K562 (cell line): ENCODE data around the gene TPM4. TPM values are rescaled to one million over a fixed set of nuclear protein-coding genes. Genes with fewer than 3 reads are reported as not detected.
A peak's percentile ranks its signal among the peaks of the same experiment; 100 is the strongest.

Source experiments
- ATAC-seq: fragments of 200-7000 bp; cut with Tn5 transposase; 3 replicates; pipeline ENCODE4 v1.9.1; 2020; ENCODE audit warnings: moderate library complexity
- BruUV-seq: library from RNA; stranded (reverse); fragments of 400-500 nt; replicated peaks from 2 replicates; lab custom pipeline; 2021; lab: Mats Ljungman, UMichigan
- CTCF ChIA-PET: fragments of 300-600 bp; formaldehyde crosslinking; extraction: SDS; loops from one replicate; lab custom pipeline; 2021; ENCODE audit warnings: low intra/inter-chr PET ratio; lab: Yijun Ruan, JAX
- POLR2A ChIA-PET: fragments of 300-600, 350-650 bp; sonication (Branson Sonifier 250); formaldehyde crosslinking; extraction: SDS; loops from one replicate; lab custom pipeline; 2021; ENCODE audit warnings: antibody characterized with exemption, inconsistent platforms; lab: Yijun Ruan, JAX
- DNase-seq, 4 experiments: peaks; one replicate each; pipeline versions ENCODE4 v3.0.0 to v3.0.0-alpha.2; 2011 to 2018; ENCODE audit warnings: low spot score in 3 of 4, mixed read lengths in 3 of 4; ENCODE audit errors: extremely low read depth in 1 of 4
- FAIRE-seq: peaks from 2 replicates; lab custom pipeline; 2011; peaks lifted over from hg19 to GRCh38; lab: Jason Lieb, UNC
- H2AFZ ChIP-seq: 2 replicates; pipeline ENCODE4 v1.6.0; 2011; ENCODE audit warnings: low read depth, low read length, control low read depth, inconsistent platforms
- H3K27ac ChIP-seq: fragments of 200-600 bp; 3 replicates; pipeline ENCODE4 v1.8.0; 2011; ENCODE audit warnings: low read depth, mild to moderate bottlenecking, control low read depth, inconsistent platforms, low read length, moderate library complexity, mixed read lengths; ENCODE audit errors: extremely low read depth
- H3K27me3 ChIP-seq, 2 experiments: fragments of 300-600 bp in 1 of 2; 2 replicates in 1 of 2; 3 replicates in 1 of 2; pipeline versions ENCODE4 v1.6.0 to v1.8.0; 2011; ENCODE audit warnings: inconsistent platforms in 2 of 2, low read length in 2 of 2, mild to moderate bottlenecking in 1 of 2, mixed read lengths in 1 of 2, moderate library complexity in 1 of 2; ENCODE audit not compliant: control insufficient read depth in 2 of 2, insufficient read depth in 2 of 2
- H3K36me3 ChIP-seq: fragments of 300-600 bp; 3 replicates; pipeline ENCODE4 v1.8.0; 2011; ENCODE audit warnings: mild to moderate bottlenecking, low read length, inconsistent platforms; ENCODE audit not compliant: control insufficient read depth, insufficient read depth
- H3K4me1 ChIP-seq, 2 experiments: fragments of 200-600 bp in 1 of 2; replicated peaks in 1 of 2; 2 replicates in 1 of 2; 3 replicates in 1 of 2; pipeline versions ENCODE4 v1.5.1 to v1.8.0; 2011; ENCODE audit warnings: inconsistent platforms in 2 of 2, low read length in 2 of 2, mild to moderate bottlenecking in 1 of 2, mixed read lengths in 1 of 2, moderate library complexity in 1 of 2; ENCODE audit not compliant: control insufficient read depth in 2 of 2, insufficient read depth in 2 of 2
- H3K4me2 ChIP-seq: 2 replicates; pipeline ENCODE4 v1.6.1; 2011; ENCODE audit warnings: low read length, control low read depth, inconsistent platforms, mixed read lengths; ENCODE audit not compliant: insufficient read depth
- H3K4me3 ChIP-seq: fragments of 200-600 bp; sonication (generic), shearing (Covaris generic); 2 replicates; pipeline ENCODE4 v1.5.1; 2016; ENCODE audit warnings: control low read depth, inconsistent platforms
- H3K79me2 ChIP-seq: fragments of 200-600 bp; 3 replicates; pipeline ENCODE4 v1.8.0; 2011; ENCODE audit warnings: low read length, inconsistent platforms; ENCODE audit not compliant: control insufficient read depth, insufficient read depth
- H3K9ac ChIP-seq, 2 experiments: 2 replicates each; pipeline versions ENCODE4 v1.6.0 to v1.6.1; 2011; ENCODE audit warnings: low read depth in 2 of 2, low read length in 2 of 2, control low read depth in 1 of 2, inconsistent platforms in 1 of 2, mild to moderate bottlenecking in 1 of 2, mixed read lengths in 1 of 2; ENCODE audit not compliant: insufficient read depth in 1 of 2
- H3K9me1 ChIP-seq: one replicate; pipeline ENCODE4 v1.6.0; 2011; ENCODE audit warnings: inconsistent platforms, mild to moderate bottlenecking, low read length, moderate library complexity; ENCODE audit not compliant: control insufficient read depth, insufficient read depth
- H3K9me3 ChIP-seq: replicated peaks from 2 replicates; pipeline ENCODE4 v1.5.1; 2011; ENCODE audit warnings: low read depth, low read length, inconsistent platforms; ENCODE audit not compliant: control insufficient read depth, insufficient read depth
- H4K20me1 ChIP-seq: replicated peaks from 2 replicates; pipeline ENCODE4 v1.6.1; 2011; ENCODE audit warnings: low read length, inconsistent platforms, mixed read lengths; ENCODE audit not compliant: control insufficient read depth, insufficient read depth
- DIDO1 ChIP-seq: fragments of 450-650 bp; IDR thresholded peaks from 2 replicates; pipeline ENCODE4 v1.6.1; 2016; ENCODE audit warnings: low read depth, missing biosample characterization, missing genetic modification characterization
- E2F8 ChIP-seq: fragments of 450-650 bp; IDR thresholded peaks from 2 replicates; pipeline ENCODE4 v1.7.1; 2018; ENCODE audit warnings: mild to moderate bottlenecking, low read depth; ENCODE audit not compliant: partially characterized antibody
- ETV6 ChIP-seq, 3 experiments: fragments of 150-350 bp in 1 of 3; sonication (generic) in 1 of 3; formaldehyde crosslinking in 1 of 3; IDR thresholded peaks; 2 replicates each; pipeline versions ENCODE4 v1.6.1 to v1.8.0; 2014 to 2022; ENCODE audit warnings: borderline replicate concordance in 2 of 3, low read depth in 2 of 3, antibody characterized with exemption in 1 of 3, low read length in 1 of 3, mild to moderate bottlenecking in 1 of 3, missing genetic modification reagents in 1 of 3
- ILF3 ChIP-seq: fragments of 450-650 bp; IDR thresholded peaks from 2 replicates; pipeline ENCODE4 v1.6.1; 2018; ENCODE audit warnings: antibody characterized with exemption, mild to moderate bottlenecking, moderate library complexity, borderline replicate concordance
- NFE2 ChIP-seq: IDR thresholded peaks from 2 replicates; pipeline ENCODE4 v1.6.1; 2014; ENCODE audit warnings: antibody characterized with exemption, low read depth
- RUNX1 ChIP-seq: sonication (generic); IDR thresholded peaks from 2 replicates; pipeline ENCODE4 v1.6.1; 2016; ENCODE audit warnings: antibody characterized with exemption, low read depth
- SMC3 ChIP-seq: conservative IDR thresholded peaks from 2 replicates; pipeline ENCODE4 v1.6.1; 2011; ENCODE audit warnings: low read depth, low read length, improper control_type of control experiment; ENCODE audit not compliant: insufficient read depth
- SRF ChIP-seq, 2 experiments: fragments of 250-450, 450-650 bp in 1 of 2; sonication (Bioruptor Pico) in 1 of 2; sonication (generic) in 1 of 2; formaldehyde crosslinking; IDR thresholded peaks; 2 replicates each; pipeline versions ENCODE4 v1.5.0 to v1.5.1; 2020 to 2022; ENCODE audit warnings: mild to moderate bottlenecking in 1 of 2, missing genetic modification reagents in 1 of 2
- TBP ChIP-seq: optimal IDR thresholded peaks from 2 replicates; pipeline ENCODE3; 2011; ENCODE audit warnings: low read depth, low read length, improper control_type of control experiment
- TRIM24 ChIP-seq, 2 experiments: fragments of 450-650 bp; IDR thresholded peaks; 2 replicates each; pipeline ENCODE4 v1.6.1; 2016
- ZBTB2 ChIP-seq: fragments of 450-650 bp; IDR thresholded peaks from 2 replicates; pipeline ENCODE4 v1.6.1; 2016; ENCODE audit warnings: antibody characterized with exemption
- ZBTB26 ChIP-seq: fragments of 450-650 bp; formaldehyde crosslinking; IDR thresholded peaks from 2 replicates; pipeline ENCODE4 v1.4.0; 2022; ENCODE audit warnings: missing genetic modification characterization
- ZNF197 ChIP-seq: fragments of 200-800 bp; sonication (Bioruptor generic); IDR thresholded peaks from 2 replicates; pipeline ENCODE4 v1.6.1; 2016; ENCODE audit warnings: low read depth, missing genetic modification characterization, missing compliant biosample characterization
- ZNF76 ChIP-seq: fragments of 250-450 bp; sonication (Bioruptor Pico); IDR thresholded peaks from 2 replicates; pipeline ENCODE4 v1.4.0; 2020; ENCODE audit warnings: mild to moderate bottlenecking, moderate library complexity, borderline replicate concordance
- ZSCAN29 ChIP-seq: fragments of 450-650 bp; IDR thresholded peaks from 2 replicates; pipeline ENCODE4 v1.6.1; 2017
- WGBS: fragments of 100-300 bp; shearing (Covaris generic); methylation state at CpG from one replicate; pipeline ENCODE4 v1.1.6; 2016; ENCODE audit warnings: low coverage, mixed read lengths; ENCODE audit not compliant: insufficient coverage; ENCODE audit errors: missing lambda C conversion rate; 5-methylcytosine and 5-hydroxymethylcytosine counted together
- in situ Hi-C: fragments of 300-500 bp; cut with MboI; formaldehyde crosslinking; loops from 4 replicates; pipeline ENCODE4 v1.15.0; 2018; ENCODE audit warnings: inconsistent platforms, mixed read lengths
- intact Hi-C: fragments of 100-400 bp; cut with micrococcal nuclease; formaldehyde crosslinking; loops from 2 replicates; pipeline ENCODE4 v1.14.2; 2022
- polyA plus RNA-seq, 8 experiments: library from polyadenylated mRNA; depleted of rRNA in 4 of 8; stranded (reverse) in 5 of 8; unstranded in 3 of 8; fragments of >200 nt; fragmentation: Nextera tagmentation in 2 of 8; fragmentation: Illumina TruSeq in 1 of 8; extraction: Ambion mirVana in 2 of 8; extraction: Trizol in 1 of 8; gene quantifications; 2 replicates each; pipeline versions ENCODE4 v1.2.1 to v1.2.3, GENCODE V29; 2011 to 2014; ENCODE audit warnings: inconsistent platforms in 1 of 8, missing spikeins in 1 of 8
- total RNA-seq, 7 experiments: library from RNA; depleted of rRNA in 6 of 7; stranded (reverse); fragments of >200 nt in 6 of 7; fragmentation: Illumina TruSeq in 2 of 7; extraction: Trizol in 2 of 7; gene quantifications; 2 replicates each; pipeline versions ENCODE4 v1.2.1 to v1.2.3, GENCODE V29; 2011 to 2021; ENCODE audit warnings: low replicate concordance in 1 of 7

The TPM4 gene
- total and polyA plus RNA-seq, 9 of the 15 experiments (the other 6 are each of a cell fraction or from before 2014, with no cell fraction given), result 28.1 to 111 (median 77.4) TPM

GRCh38 chr19:16041299-16041990 lies 34.9 kb upstream of the TPM4 start:
- H3K4me3 ChIP-seq, result no peak overlapping the region
- peaks cover 0 to 9% of the 10 kb centered on the region in 2 experiments; a peak in 3 of 5 replicates for H3K4me1 ChIP-seq
- intact Hi-C loops (loop anchor here (1.0 to 10.0 kb wide), 3 partner anchors 70 to 417 kb away; partner anchors contain the start of gene RAB8A), in situ Hi-C loops (loop anchor here (5.0 to 10.0 kb wide), 2 partner anchors 141 to 343 kb away; no protein-coding TSS in a partner anchor)
- no peaks in the 10 kb centered on the region; the same call in 1 of the 2 replicates for H4K20me1 ChIP-seq
- whole genome bisulfite sequencing, result 15% methylated on average over 26 of the region's 26 CpGs
- ChIA-PET POLR2A (interaction anchor here (0.6 to 0.9 kb wide), 5 partner anchors 10 to 476 kb away, joined by 3 to 4 read pairs (median 3); partner anchors contain the start of gene FAM32A), CTCF (interaction anchor here (0.6 to 3.2 kb wide), 8 partner anchors 37 to 414 kb away, joined by 3 to 29 read pairs (median 3); partner anchors contain the start of genes FAM32A and RAB8A)
- no peak overlapping the region for H3K9ac ChIP-seq
- H3K4me2 ChIP-seq, result no peak overlapping the region; the same call in 1 of the 2 replicates
- no peaks in the 10 kb centered on the region for H3K79me2 ChIP-seq
- no TSS peak for BruUV-seq
- H3K36me3 ChIP-seq, result no peaks in the 10 kb centered on the region
- peak overlapping the region; percentile 36; the same call in 1 of the 2 replicates for H2AFZ ChIP-seq
- no peaks in the 10 kb centered on the region for H3K9me3 ChIP-seq
- H3K9me1 ChIP-seq, result no peaks in the 10 kb centered on the region
- no peak overlapping the region for H3K27ac ChIP-seq
- DNase-seq (peak; percentile 77 to 94 (median 90)), ATAC-seq (peak; percentile 93), FAIRE-seq (peak; percentile 91)
- H3K27me3 ChIP-seq, result peaks cover 1 to 29% of the 10 kb centered on the region in 2 experiments; a peak in 3 of 5 replicates
- TF ChIP-seq DIDO1 (tag) (no peak), ZNF76 (no peak), TBP (peak; percentile 33), ZBTB26 (CRISPR knock-in tag) (no peak), SRF (CRISPR knock-in tag; IDR thresholded peaks at IDR 0.05) (no peak), ZBTB2 (no peak), TRIM24 (IDR thresholded peaks at IDR 0.05) (no peak), ZNF197 (CRISPR knock-in tag) (no peak), ETV6 (IDR thresholded peaks at IDR 0.05; ENCODE audit: borderline replicate concordance in 1 of 2, low read depth in 2 of 2, low read length in 1 of 2) (no peak), ETV6 (CRISPR knock-in tag; IDR thresholded peaks at IDR 0.05; ENCODE audit: borderline replicate concordance) (0 out of 2 replicates have a peak, but pooled peaks have one; percentile 31), ZSCAN29 (no peak), NFE2 (peak; percentile 61; the same call in 1 of the 2 replicates), E2F8 (no peak), ILF3 (no peak), SMC3 (peak; percentile 89), RUNX1 (no peak)
